OCI-LY1 (cell line): ENCODE measurements around the gene BEST3.

Experiments used
- H2AFZ ChIP-seq: fragments of 200-600 bp; sonication (generic), shearing (Covaris generic); 2 replicates; pipeline ENCODE4 v1.6.0; 2014; ENCODE audit warnings: antibody characterized with exemption, mild to moderate bottlenecking, low read length
- H3F3A ChIP-seq: fragments of 200-600 bp; sonication (generic), shearing (Covaris generic); 2 replicates; pipeline ENCODE4 v1.6.0; 2014; ENCODE audit warnings: mild to moderate bottlenecking, antibody characterized with exemption, low read length, moderate library complexity; ENCODE audit not compliant: insufficient read depth
- H3K27ac ChIP-seq: fragments of 200-600 bp; sonication (generic); 2 replicates; pipeline ENCODE4 v1.5.1; 2014; ENCODE audit warnings: low read length, mixed run types, mild to moderate bottlenecking, low read depth; ENCODE audit not compliant: poor library complexity, severe bottlenecking
- H3K27me3 ChIP-seq: fragments of 200-600 bp; sonication (generic); 2 replicates; pipeline ENCODE4 v1.6.0; 2014; ENCODE audit warnings: antibody characterized with exemption, mild to moderate bottlenecking, low read length, moderate library complexity; ENCODE audit not compliant: insufficient read depth
- H3K36me3 ChIP-seq: fragments of 200-600 bp; sonication (generic); 2 replicates; pipeline ENCODE4 v1.6.1; 2014; ENCODE audit warnings: mild to moderate bottlenecking, antibody characterized with exemption, low read length, moderate library complexity, mixed read lengths; ENCODE audit not compliant: insufficient read depth
- H3K4me1 ChIP-seq: fragments of 200-600 bp; sonication (generic); 2 replicates; pipeline ENCODE4 v1.5.1; 2014; ENCODE audit warnings: mild to moderate bottlenecking, low read length, moderate library complexity; ENCODE audit not compliant: insufficient read depth, severe bottlenecking
- H3K4me2 ChIP-seq: fragments of 200-600 bp; sonication (generic), shearing (Covaris generic); 2 replicates; pipeline ENCODE4 v1.6.1; 2014; ENCODE audit warnings: low read length
- H3K4me3 ChIP-seq: fragments of 200-600 bp; sonication (generic); 2 replicates; pipeline ENCODE4 v1.5.1; 2014; ENCODE audit warnings: low read length, low read depth, mild to moderate bottlenecking, mixed read lengths; ENCODE audit not compliant: poor library complexity, severe bottlenecking
- H3K79me2 ChIP-seq: fragments of 200-600 bp; shearing (Covaris generic); 2 replicates; pipeline ENCODE4 v1.6.1; 2016; ENCODE audit warnings: mixed run types, low read length, mixed read lengths; ENCODE audit not compliant: insufficient read depth
- H3K9ac ChIP-seq: fragments of 200-600 bp; sonication (generic), shearing (Covaris generic); 2 replicates; pipeline ENCODE4 v1.6.1; 2014; ENCODE audit warnings: mild to moderate bottlenecking, low read length, mixed read lengths
- H3K9me2 ChIP-seq: fragments of 200-600 bp; sonication (generic), shearing (Covaris generic); 2 replicates; pipeline ENCODE4 v1.6.1; 2014; ENCODE audit warnings: low read depth, mild to moderate bottlenecking, low read length, mixed read lengths
- H3K9me3 ChIP-seq: fragments of 200-600 bp; shearing (Covaris generic); 2 replicates; pipeline ENCODE4 v1.6.1; 2014; ENCODE audit warnings: low read length, mixed read lengths
- H4K20me1 ChIP-seq: fragments of 200-600 bp; sonication (generic), shearing (Covaris generic); 2 replicates; pipeline ENCODE4 v1.6.0; 2016; ENCODE audit warnings: mild to moderate bottlenecking, low read length; ENCODE audit not compliant: insufficient read depth
- CTCF ChIP-seq: fragments of 200-600 bp; sonication (generic), shearing (Covaris generic); IDR thresholded peaks from 2 replicates; pipeline ENCODE4 v1.5.1; 2017; ENCODE audit warnings: mild to moderate bottlenecking, antibody characterized with exemption, low read length, moderate library complexity, mixed read lengths
- EZH2 ChIP-seq: fragments of 200-600 bp; sonication (generic), shearing (Covaris generic); IDR thresholded peaks from 2 replicates; pipeline ENCODE4 v1.8.0; 2017; ENCODE audit warnings: borderline replicate concordance, mixed run types, mild to moderate bottlenecking, antibody characterized with exemption, low read length, moderate library complexity, mixed read lengths

Gene BEST3

GRCh38 chr12:69738351-69739286, 39.5 kb upstream of the BEST3 start, which contains the start of gene RAB3IP:
RAB3IP (plus strand) TSS chr12:69738860; CDS start chr12:69755409, 16,549 bp downstream.
- no peaks in the 10 kb centered on the region for H3K36me3 ChIP-seq
- peak within 1 kb of the TSS; percentile 62 for H3K27ac ChIP-seq

GRCh38 chr12:69733638-69734037, 34.5 kb upstream of the BEST3 start:
- Histone ChIP-seq H3K36me3 (no peaks in the 10 kb centered on the region), H3K27ac (no peak overlapping the region), H3K4me1 (peaks cover 8% of the 10 kb centered on the region), H3K79me2 (no peaks in the 10 kb centered on the region), H3K9me2 (no peaks in the 10 kb centered on the region), H2AFZ (no peak overlapping the region), H3K9ac (no peak overlapping the region), H3K4me3 (no peak overlapping the region), H3K4me2 (no peak overlapping the region), H4K20me1 (no peaks in the 10 kb centered on the region), H3K27me3 (no peaks in the 10 kb centered on the region), H3F3A (no peaks in the 10 kb centered on the region), H3K9me3 (no peaks in the 10 kb centered on the region)
- no peak for TF ChIP-seq CTCF
- no peak for TF ChIP-seq EZH2

More at GRCh38 chr12:69738351-69739286, 39.5 kb upstream of the BEST3 start, which contains the start of gene RAB3IP:
- Histone ChIP-seq H3K9me3 (no peaks in the 10 kb centered on the region), H4K20me1 (no peaks in the 10 kb centered on the region), H3K4me2 (peak within 1 kb of the TSS; percentile 77), H2AFZ (peak within 1 kb of the TSS; percentile 88; the same call in 1 of the 2 replicates), H3K9ac (peak within 1 kb of the TSS; percentile 74), H3K27me3 (no peaks in the 10 kb centered on the region), H3K4me1 (peaks cover 35% of the 10 kb centered on the region), H3K79me2 (peaks cover 29% of the 10 kb centered on the region), H3K9me2 (no peaks in the 10 kb centered on the region), H3F3A (no peaks in the 10 kb centered on the region), H3K4me3 (peak within 1 kb of the TSS; percentile 85)
- TF ChIP-seq EZH2 (no peak), CTCF (peak; percentile 41)

- Histone ChIP-seq H3F3A (no peaks in the 10 kb centered on the region), H3K4me1 (no peaks in the 10 kb centered on the region), H3K79me2 (no peaks in the 10 kb centered on the region), H2AFZ (no peak overlapping the region), H3K9me3 (no peaks in the 10 kb centered on the region), H3K27me3 (no peaks in the 10 kb centered on the region), H3K4me3 (no peak overlapping the region), H3K9me2 (no peaks in the 10 kb centered on the region), H3K36me3 (no peaks in the 10 kb centered on the region), H3K4me2 (no peak overlapping the region), H3K27ac (no peak overlapping the region), H4K20me1 (no peaks in the 10 kb centered on the region), H3K9ac (no peak overlapping the region)
- TF ChIP-seq CTCF: no peak
- TF ChIP-seq EZH2: no peak
These were observed 33.0 kb upstream of the BEST3 start for GRCh38 chr12:69732088-69732487.
